GM23338 (cell line): Measurements from ENCODE around the gene DNAJC11. TPM values are rescaled to one million over a fixed set of nuclear protein-coding genes. Genes with fewer than 3 reads are reported as not detected.

Experiments used
- ATAC-seq: fragments of 200-7000 bp; cut with Tn5 transposase; 3 replicates; pipeline ENCODE4 v1.9.1; 2020
- DNase-seq: peaks from one replicate; pipeline ENCODE4 v3.0.0-alpha.2; 2015; ENCODE audit warnings: low spot score
- H2AFZ ChIP-seq: fragments of 200-600 bp; sonication (generic); 2 replicates; pipeline ENCODE4 v1.8.0; 2016; ENCODE audit warnings: antibody characterized with exemption, mild to moderate bottlenecking, moderate library complexity
- H3F3A ChIP-seq: fragments of 200-600 bp; sonication (generic); replicated peaks from 2 replicates; pipeline ENCODE4 v1.8.0; 2017; ENCODE audit warnings: antibody characterized with exemption, mixed run types, low read depth
- H3K27ac ChIP-seq: fragments of 200-600 bp; sonication (generic); 2 replicates; pipeline ENCODE4 v1.6.1; 2016; ENCODE audit warnings: low read depth
- H3K27me3 ChIP-seq: fragments of 200-600 bp; sonication (generic); 2 replicates; pipeline ENCODE4 v1.8.0; 2016; ENCODE audit warnings: mild to moderate bottlenecking, mixed run types, moderate library complexity; ENCODE audit not compliant: insufficient read depth
- H3K36me3 ChIP-seq: fragments of 200-600 bp; sonication (generic); 2 replicates; pipeline ENCODE4 v1.8.0; 2016; ENCODE audit warnings: mild to moderate bottlenecking; ENCODE audit not compliant: insufficient read depth
- H3K4me1 ChIP-seq: fragments of 200-600 bp; sonication (generic); 2 replicates; pipeline ENCODE4 v1.8.0; 2016; ENCODE audit warnings: mild to moderate bottlenecking, moderate library complexity; ENCODE audit not compliant: insufficient read depth
- H3K4me2 ChIP-seq: fragments of 200-600 bp; sonication (generic); 2 replicates; pipeline ENCODE4 v1.7.1; 2017; ENCODE audit warnings: mixed run types
- H3K4me3 ChIP-seq: fragments of 200-600 bp; sonication (generic); 2 replicates; pipeline ENCODE4 v1.6.1; 2016; ENCODE audit warnings: mixed run types
- H3K79me2 ChIP-seq: fragments of 200-600 bp; sonication (generic); replicated peaks from 2 replicates; pipeline ENCODE4 v1.8.0; 2017; ENCODE audit warnings: mild to moderate bottlenecking; ENCODE audit not compliant: insufficient read depth
- H3K9me2 ChIP-seq: fragments of 200-600 bp; sonication (generic); 2 replicates; pipeline ENCODE4 v1.8.0; 2017; ENCODE audit not compliant: insufficient read depth
- H4K20me1 ChIP-seq: fragments of 200-600 bp; sonication (generic); replicated peaks from 2 replicates; pipeline ENCODE4 v1.8.0; 2017; ENCODE audit warnings: mild to moderate bottlenecking; ENCODE audit not compliant: insufficient read depth
- H3K27ac Mint-ChIP-seq: 2 replicates; pipeline ENCODE4 v1.8.0; 2020; ENCODE audit warnings: inconsistent platforms, mild to moderate bottlenecking, moderate library complexity, mixed read lengths
- H3K27me3 Mint-ChIP-seq: 3 replicates; pipeline ENCODE4 v1.8.0; 2022; ENCODE audit warnings: low read depth, mild to moderate bottlenecking, moderate library complexity, mixed read lengths, inconsistent platforms; ENCODE audit not compliant: insufficient read depth, poor library complexity
- H3K36me3 Mint-ChIP-seq: 3 replicates; pipeline ENCODE4 v1.8.0; 2021; ENCODE audit warnings: low read depth, mild to moderate bottlenecking, inconsistent platforms, moderate library complexity, mixed read lengths
- H3K4me1 Mint-ChIP-seq: 3 replicates; pipeline ENCODE4 v1.8.0; 2020; ENCODE audit warnings: mild to moderate bottlenecking, inconsistent platforms, mixed read lengths
- H3K4me3 Mint-ChIP-seq: 3 replicates; pipeline ENCODE4 v1.8.0; 2021; ENCODE audit warnings: moderate library complexity, mild to moderate bottlenecking, inconsistent platforms, mixed read lengths
- H3K9me3 Mint-ChIP-seq: 3 replicates; pipeline ENCODE4 v1.8.0; 2020; ENCODE audit warnings: moderate library complexity, mild to moderate bottlenecking, inconsistent platforms, mixed read lengths
- CREB1 ChIP-seq: fragments of 250-450 bp; sonication (Bioruptor Pico); IDR thresholded peaks from 2 replicates; pipeline ENCODE4 v1.5.0; 2020; ENCODE audit warnings: low read depth, mild to moderate bottlenecking, moderate library complexity
- CTCF ChIP-seq, 2 experiments: fragments of 200-600 bp in 1 of 2; sonication (generic) in 1 of 2; conservative IDR thresholded peaks; 2 replicates each; pipeline versions ENCODE4 v1.5.1 to v1.6.1; 2016 to 2017; ENCODE audit warnings: antibody characterized with exemption in 2 of 2, low read depth in 2 of 2, mild to moderate bottlenecking in 2 of 2, moderate library complexity in 1 of 2
- ETS1 ChIP-seq: IDR thresholded peaks from 2 replicates; pipeline ENCODE4 v1.6.1; 2016; ENCODE audit warnings: antibody characterized with exemption
- EZH2 ChIP-seq: fragments of 200-600 bp; sonication (generic); IDR thresholded peaks from one replicate; pipeline ENCODE4 v1.8.0; 2017; ENCODE audit warnings: antibody characterized with exemption, mild to moderate bottlenecking, low read depth; ENCODE audit not compliant: unreplicated experiment
- EZH2phosphoT487 ChIP-seq: fragments of 200-600 bp; sonication (generic); IDR thresholded peaks from one replicate; pipeline ENCODE4 v1.8.1; 2018; ENCODE audit warnings: antibody characterized with exemption; ENCODE audit not compliant: unreplicated experiment
- JUNB ChIP-seq: IDR thresholded peaks from one replicate; pipeline ENCODE4 v1.6.1; 2016; ENCODE audit warnings: antibody characterized with exemption; ENCODE audit not compliant: unreplicated experiment
- NANOG ChIP-seq: IDR thresholded peaks from 2 replicates; pipeline ENCODE4 v1.6.1; 2016; ENCODE audit warnings: antibody characterized with exemption, borderline replicate concordance
- POLR2AphosphoS5 ChIP-seq: IDR thresholded peaks from 2 replicates; pipeline ENCODE4 v1.6.1; 2016; ENCODE audit warnings: antibody characterized with exemption, low read depth
- REST ChIP-seq: IDR thresholded peaks from one replicate; pipeline ENCODE4 v1.6.1; 2018; ENCODE audit warnings: antibody characterized with exemption; ENCODE audit not compliant: unreplicated experiment
- STAT1 ChIP-seq: IDR thresholded peaks from one replicate; pipeline ENCODE4 v1.6.1; 2016; ENCODE audit warnings: antibody characterized with exemption; ENCODE audit not compliant: unreplicated experiment
- ZNF114 ChIP-seq: fragments of 250-450 bp; sonication (Bioruptor Pico); IDR thresholded peaks from 2 replicates; pipeline ENCODE4 v1.5.0; 2020; ENCODE audit warnings: mild to moderate bottlenecking, moderate library complexity
- ZNF331 ChIP-seq: fragments of 250-450 bp; sonication (Bioruptor Pico); IDR thresholded peaks from 2 replicates; pipeline ENCODE4 v1.5.0; 2020; ENCODE audit warnings: low read depth, mild to moderate bottlenecking, moderate library complexity
- ZNF462 ChIP-seq: fragments of 250-450 bp; sonication (Bioruptor Pico); IDR thresholded peaks from 2 replicates; pipeline ENCODE4 v1.5.0; 2020; ENCODE audit warnings: mild to moderate bottlenecking, moderate library complexity
- polyA plus RNA-seq: library from polyadenylated mRNA; unstranded; fragments of >200 nt; fragmentation: Nextera tagmentation; extraction: Ambion mirVana; gene quantifications from 2 replicates; pipeline ENCODE4 v1.2.1, GENCODE V29; 2016
- total RNA-seq: library from RNA; depleted of rRNA; stranded (reverse); fragments of >200 nt; shearing (Covaris generic); gene quantifications from 2 replicates; pipeline ENCODE4 v1.2.3, GENCODE V29; 2014

DNAJC11 gene
- total and polyA plus RNA-seq, 2 experiments from 2014 or later: 48.4 to 67.2 TPM

- DNase-seq (no peak), ATAC-seq (no peak)
- no peaks in the 10 kb centered on the region for H3K27me3 ChIP-seq
- H3K36me3 ChIP-seq: no peaks in the 10 kb centered on the region
- Mint-ChIP-seq H3K9me3 (no peaks in the 10 kb centered on the region), H3K36me3 (no peaks in the 10 kb centered on the region), H3K27ac (no peak overlapping the region), H3K4me1 (peaks cover 9% of the 10 kb centered on the region), H3K27me3 (peaks cover 8% of the 10 kb centered on the region), H3K4me3 (no peak overlapping the region)
- H3K4me3 ChIP-seq: no peak overlapping the region
- H3K9me2 ChIP-seq: no peaks in the 10 kb centered on the region
- H3F3A ChIP-seq: no peaks in the 10 kb centered on the region
- no peak overlapping the region for H3K27ac ChIP-seq
- TF ChIP-seq REST: no peak
- no peak for TF ChIP-seq EZH2phosphoT487
- TF ChIP-seq JUNB: no peak
- TF ChIP-seq ZNF114 (CRISPR knock-in tag): no peak
- no peak for TF ChIP-seq NANOG
- TF ChIP-seq STAT1: no peak
- no peak for TF ChIP-seq CTCF (conservative IDR thresholded peaks at IDR 0.05; ENCODE audit: low read depth in 2 of 2)
- no peak for TF ChIP-seq CREB1
- no peak for TF ChIP-seq POLR2AphosphoS5
- TF ChIP-seq ETS1: no peak
- no peak for TF ChIP-seq EZH2
- TF ChIP-seq ZNF462 (CRISPR knock-in tag): no peak
- TF ChIP-seq ZNF331 (CRISPR knock-in tag): no peak
- peaks cover 8% of the 10 kb centered on the region for H3K4me1 ChIP-seq
- H4K20me1 ChIP-seq: no peaks in the 10 kb centered on the region; the same call in 1 of the 2 replicates
- no peak overlapping the region for H2AFZ ChIP-seq
- peaks cover 17% of the 10 kb centered on the region for H3K79me2 ChIP-seq
- no peak overlapping the region for H3K4me2 ChIP-seq
Measured at GRCh38 chr1:6704746-6705145, 3.1 kb upstream of the DNAJC11 start.
